Measurements from ENCODE around the gene ATF6.
A peak's percentile ranks its signal among the peaks of the same experiment; 100 is the strongest.
"Not testable (repeated sequence)": the region's sequence is repeated elsewhere in the genome, so short reads cannot be mapped to it uniquely, and the experiment has no call there.

The ATF6 gene

DNA sequence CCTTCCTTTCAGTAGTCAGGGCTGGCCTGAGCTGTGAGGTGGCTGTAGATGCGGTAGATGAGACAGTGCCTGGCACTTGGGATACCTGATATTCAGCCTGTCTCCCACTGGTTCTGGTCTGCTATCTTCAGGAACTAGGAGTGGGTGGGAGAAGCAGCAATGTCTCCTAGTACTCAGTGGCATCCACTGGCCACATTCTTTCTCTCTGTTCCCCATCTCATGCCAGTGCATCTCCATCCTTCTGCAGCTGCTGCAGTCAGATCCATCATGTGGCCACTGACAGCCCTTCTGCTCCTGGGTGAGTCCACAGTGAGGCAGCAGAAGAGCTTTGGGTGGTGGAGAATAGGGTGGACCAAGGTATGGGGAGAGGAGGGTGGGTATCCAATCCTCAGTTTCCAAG, 43.7 kb upstream of the ATF6 start:
- TF ChIP-seq, protein P1, sequence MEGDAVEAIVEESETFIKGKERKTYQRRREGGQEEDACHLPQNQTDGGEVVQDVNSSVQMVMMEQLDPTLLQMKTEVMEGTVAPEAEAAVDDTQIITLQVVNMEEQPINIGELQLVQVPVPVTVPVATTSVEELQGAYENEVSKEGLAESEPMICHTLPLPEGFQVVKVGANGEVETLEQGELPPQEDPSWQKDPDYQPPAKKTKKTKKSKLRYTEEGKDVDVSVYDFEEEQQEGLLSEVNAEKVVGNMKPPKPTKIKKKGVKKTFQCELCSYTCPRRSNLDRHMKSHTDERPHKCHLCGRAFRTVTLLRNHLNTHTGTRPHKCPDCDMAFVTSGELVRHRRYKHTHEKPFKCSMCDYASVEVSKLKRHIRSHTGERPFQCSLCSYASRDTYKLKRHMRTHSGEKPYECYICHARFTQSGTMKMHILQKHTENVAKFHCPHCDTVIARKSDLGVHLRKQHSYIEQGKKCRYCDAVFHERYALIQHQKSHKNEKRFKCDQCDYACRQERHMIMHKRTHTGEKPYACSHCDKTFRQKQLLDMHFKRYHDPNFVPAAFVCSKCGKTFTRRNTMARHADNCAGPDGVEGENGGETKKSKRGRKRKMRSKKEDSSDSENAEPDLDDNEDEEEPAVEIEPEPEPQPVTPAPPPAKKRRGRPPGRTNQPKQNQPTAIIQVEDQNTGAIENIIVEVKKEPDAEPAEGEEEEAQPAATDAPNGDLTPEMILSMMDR (IDR thresholded peaks at IDR 0.05; ENCODE audit: extremely low read depth, missing control alignments): no peak
- DNase-seq (ENCODE audit: low spot score): no peak

DNA sequence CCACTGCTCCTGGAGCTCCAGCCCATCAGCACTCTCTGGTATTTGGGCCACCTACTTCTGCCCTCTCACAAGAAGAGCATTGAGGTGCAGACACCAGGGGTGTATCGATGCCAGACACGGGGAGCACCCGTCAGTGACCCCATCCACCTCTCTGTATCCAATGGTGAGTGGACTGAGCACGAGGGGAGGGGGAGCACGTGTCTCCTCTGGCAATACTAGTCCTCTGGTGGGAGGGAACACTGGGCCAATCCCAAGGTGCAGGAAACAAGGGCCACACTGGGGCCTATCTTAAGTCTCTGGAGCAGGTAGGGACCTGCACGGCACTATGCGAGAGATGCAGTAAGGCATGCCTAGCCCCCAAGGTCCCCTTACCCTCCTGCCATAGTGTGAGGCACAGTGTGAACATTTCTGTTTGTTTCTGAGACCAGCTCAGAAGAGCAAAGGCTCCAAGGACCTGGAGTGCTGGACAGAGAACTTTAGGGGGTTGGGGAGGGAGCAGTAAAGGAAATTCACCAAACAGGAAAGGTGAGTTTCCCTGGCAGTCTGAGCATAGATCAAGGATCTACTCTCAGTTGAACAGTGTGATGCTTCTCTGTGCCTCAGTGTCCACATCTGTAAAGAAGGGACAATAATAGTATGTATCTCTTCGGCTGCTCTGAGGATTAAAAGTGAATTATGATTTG, 42.5 kb upstream of the ATF6 start:
- no peak for DNase-seq (ENCODE audit: low spot score)
- TF ChIP-seq, protein P1 (IDR thresholded peaks at IDR 0.05; ENCODE audit: extremely low read depth, missing control alignments): no peak

DNA sequence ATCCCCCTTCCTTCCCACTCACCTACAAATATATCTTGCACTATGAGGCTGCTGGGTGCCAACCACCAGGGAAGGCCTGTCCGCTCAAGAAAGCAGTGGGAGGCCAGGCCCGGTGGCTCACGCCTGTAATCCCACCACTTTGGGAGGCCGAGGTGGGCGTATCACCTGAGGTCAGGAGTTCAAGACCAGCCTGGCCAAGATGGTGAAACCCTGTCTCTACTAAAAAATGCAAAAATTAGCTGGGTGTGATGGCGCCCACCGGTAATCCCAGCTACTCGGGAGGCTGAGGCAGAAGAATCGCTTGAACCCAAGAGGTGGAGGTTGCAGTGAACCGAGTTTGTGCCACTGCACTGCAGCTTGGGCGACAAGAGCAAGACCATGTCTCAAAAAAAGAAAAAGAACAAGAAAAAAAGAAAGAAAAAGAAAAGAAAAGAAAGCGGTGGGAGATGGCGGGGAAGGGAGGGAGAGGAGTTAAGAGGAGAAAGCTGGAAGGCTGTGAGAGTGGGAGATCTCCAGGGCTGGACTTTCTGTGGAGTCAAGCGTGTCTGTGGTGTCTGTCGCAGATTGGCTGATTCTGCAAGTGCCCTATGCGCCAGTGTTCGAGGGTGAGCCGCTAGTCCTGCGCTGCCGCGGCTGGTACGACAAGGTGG, 40.7 kb upstream of the ATF6 start:
- not testable (repeated sequence) for DNase-seq (ENCODE audit: low spot score)

DNA sequence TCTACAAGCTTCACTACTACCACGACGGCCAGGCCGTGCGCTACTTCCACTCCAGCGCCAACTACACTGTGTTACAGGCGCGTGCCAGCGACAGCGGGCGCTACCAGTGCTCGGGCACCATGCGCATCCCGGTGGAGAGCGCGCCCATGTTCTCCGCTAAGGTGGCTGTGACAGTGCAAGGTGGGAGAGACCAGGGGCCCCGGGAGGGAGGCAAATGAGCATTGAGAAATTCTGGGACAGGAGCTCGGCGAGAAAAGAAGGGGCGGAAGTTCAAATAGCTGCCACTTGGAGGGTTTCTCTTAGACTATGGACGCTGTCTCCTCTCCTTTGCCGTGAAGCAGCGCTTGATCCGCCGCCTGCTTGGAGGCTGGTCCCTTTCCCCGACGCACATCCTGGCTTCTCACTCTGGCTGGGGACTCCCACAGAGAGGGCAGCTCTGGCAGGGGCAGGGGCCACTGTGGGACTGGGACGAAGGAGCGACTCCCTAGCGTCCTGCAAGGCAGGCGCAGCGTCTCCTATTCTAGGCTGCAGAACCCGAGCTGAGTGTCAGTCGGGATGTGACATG, 40.1 kb upstream of the ATF6 start:
- peak; percentile 36 for DNase-seq (ENCODE audit: low spot score)

DNA sequence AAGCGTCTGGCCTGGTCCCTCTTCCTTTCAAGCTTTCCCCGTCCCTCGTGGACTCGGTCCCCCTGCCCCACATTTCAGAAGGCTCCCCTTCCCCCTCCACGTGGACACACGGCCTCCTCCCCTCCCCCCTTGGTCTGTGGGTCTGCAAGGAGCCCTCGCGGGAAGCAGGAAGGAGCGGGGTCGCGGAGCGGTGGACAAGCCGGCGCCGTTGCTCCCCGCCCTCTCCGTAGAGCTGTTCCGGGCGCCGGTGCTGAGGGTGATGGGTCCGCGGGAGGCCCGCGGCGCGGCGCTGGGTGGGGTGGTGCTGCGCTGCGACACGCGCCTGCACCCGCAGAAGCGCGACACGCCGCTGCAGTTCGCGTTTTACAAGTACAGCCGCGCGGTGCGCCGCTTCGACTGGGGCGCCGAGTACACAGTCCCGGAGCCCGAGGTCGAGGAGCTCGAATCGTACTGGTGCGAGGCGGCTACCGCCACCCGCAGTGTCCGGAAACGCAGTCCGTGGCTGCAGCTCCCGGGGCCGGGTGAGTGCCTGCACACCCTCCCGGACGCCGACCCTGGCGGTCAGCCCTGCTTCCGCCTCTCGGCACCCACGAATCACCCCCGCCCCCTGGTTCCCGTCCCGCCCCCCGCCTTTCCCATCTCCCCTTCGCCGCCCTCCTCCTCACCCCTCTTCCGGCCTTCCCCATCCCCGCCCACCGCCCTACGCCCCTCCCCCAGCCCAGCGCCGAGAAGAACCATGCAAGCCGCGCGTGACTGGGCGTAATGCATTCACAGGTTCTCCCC, 39.5 kb upstream of the ATF6 start:
- peak; percentile 90 for DNase-seq (ENCODE audit: low spot score)
- TF ChIP-seq, protein P1 (IDR thresholded peaks at IDR 0.05; ENCODE audit: extremely low read depth, missing control alignments): no peak

More for the DNA sequence above, 40.1 kb upstream of the ATF6 start:
- TF ChIP-seq, protein P1 (IDR thresholded peaks at IDR 0.05; ENCODE audit: extremely low read depth, missing control alignments): no peak

DNA sequence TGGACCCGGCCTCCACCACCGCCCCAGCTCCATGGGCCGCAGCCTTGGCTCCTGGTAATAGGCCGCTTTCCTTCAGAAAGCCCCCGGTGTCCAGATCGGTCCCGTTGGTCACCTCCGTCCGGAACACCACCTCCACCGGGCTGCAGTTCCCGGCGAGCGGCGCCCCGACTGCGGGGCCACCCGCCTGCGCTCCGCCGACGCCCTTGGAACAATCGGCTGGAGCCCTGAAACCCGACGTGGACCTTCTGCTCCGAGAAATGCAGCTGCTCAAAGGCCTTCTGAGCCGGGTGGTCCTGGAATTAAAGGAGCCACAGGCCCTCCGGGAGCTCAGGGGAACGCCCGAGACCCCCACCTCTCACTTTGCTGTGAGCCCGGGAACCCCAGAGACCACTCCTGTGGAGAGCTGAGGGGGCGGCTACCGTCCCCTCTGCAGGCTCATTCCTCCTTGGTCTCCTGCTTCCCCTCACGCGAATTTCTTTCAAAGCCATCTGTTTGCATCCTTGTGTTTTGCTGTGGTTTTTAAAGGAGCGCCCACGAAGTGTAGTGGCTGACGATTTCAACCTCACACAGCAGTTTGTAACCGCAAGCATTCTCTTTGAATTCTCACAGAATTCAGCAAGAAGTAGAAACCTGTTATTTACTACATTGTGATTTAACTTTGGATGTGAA, 38.7 kb upstream of the ATF6 start:
- peak; percentile 38 for DNase-seq (ENCODE audit: low spot score)
- TF ChIP-seq, protein P1 (IDR thresholded peaks at IDR 0.05; ENCODE audit: extremely low read depth, missing control alignments): no peak

DNA sequence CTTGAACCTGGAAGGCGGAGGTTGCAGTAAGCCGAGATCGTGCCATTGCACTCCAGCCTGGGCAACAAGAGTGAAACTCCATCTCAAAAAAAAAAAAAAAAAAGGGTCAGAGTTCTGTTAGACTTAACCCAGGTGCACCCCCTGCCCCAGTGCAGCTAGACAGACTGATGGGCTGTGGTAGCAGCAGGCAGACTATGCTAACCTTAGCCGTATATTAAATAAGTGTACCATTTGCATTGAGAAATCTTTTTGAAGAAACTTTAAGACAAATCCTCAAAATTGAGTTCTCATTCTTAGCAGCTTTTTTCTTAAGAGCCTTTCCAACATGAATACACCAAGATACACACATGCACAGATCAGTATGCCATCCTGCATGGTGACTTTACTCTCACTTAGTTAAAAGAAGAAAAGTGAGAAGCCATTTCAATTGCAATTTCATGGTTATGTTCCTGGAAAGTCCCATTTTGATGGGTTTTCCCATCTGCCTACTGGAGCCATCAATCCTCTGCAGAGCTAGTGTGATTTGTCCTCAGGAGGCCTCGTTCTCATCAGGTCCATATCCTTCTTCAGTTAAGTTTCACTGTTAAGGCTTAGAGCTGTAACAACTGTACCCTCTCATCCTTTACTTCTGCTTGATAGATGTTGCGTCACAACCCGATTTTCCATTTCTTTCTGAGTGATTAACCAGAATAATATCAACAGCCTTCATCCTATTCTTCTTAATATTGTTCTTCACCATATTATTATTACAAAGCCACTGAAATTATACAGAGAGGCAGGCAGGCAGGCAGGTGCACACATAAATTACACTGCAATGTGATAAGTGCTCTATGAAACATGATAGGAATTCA, 37.5 kb upstream of the ATF6 start:
- no peak for DNase-seq (ENCODE audit: low spot score)
- TF ChIP-seq, protein P1 (IDR thresholded peaks at IDR 0.05; ENCODE audit: extremely low read depth, missing control alignments): no peak

Data from GM20000 (cell line).